Measurements from ENCODE around the gene VWA5B2.

VWA5B2 gene

GRCh38 chr3:184229394-184230080 is at the start of gene VWA5B2:
VWA5B2 (plus strand) TSS chr3:184229585; CDS start chr3:184230529, 944 bp downstream.
- 0 out of 2 replicates have a peak, but pooled peaks cover 2% of the 10 kb centered on the region for H3K4me1 ChIP-seq (ENCODE audit: low read length)

DNA sequence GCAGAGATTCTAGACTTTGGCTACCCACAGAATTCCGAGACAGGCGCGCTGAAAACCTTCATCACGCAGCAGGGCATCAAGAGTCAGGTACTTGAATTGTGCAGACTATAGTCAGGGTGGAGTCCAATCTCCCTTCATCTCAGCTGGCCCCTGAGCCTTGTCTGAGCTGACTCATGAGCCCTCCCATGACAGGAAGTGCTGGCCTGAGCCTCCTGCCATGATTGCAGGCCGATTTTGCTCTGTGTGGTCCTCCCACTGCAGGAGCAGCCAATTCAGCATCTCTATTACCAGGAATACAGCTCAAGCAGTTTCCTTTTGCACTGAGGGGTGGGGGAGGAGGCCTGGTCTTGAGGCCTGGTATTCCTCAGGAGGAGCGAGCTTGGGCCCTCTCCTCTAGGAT is 49.2 kb upstream of the VWA5B2 start:
- Histone ChIP-seq H3K79me2 (ENCODE audit: low read length) (peaks cover 21% of the 10 kb centered on the region), H3K9ac (ENCODE audit: low read length) (no peak overlapping the region), H4K20me1 (ENCODE audit: insufficient read depth, low read length) (no peaks in the 10 kb centered on the region), H3K4me2 (ENCODE audit: low read length) (no peak overlapping the region), H3K4me3 (ENCODE audit: low read length) (no peak overlapping the region), H3K36me3 (replicated peaks; ENCODE audit: low read depth, low read length) (peaks cover 51% of the 10 kb centered on the region), H3K9me3 (ENCODE audit: insufficient read depth, low read length) (no peaks in the 10 kb centered on the region), H2AFZ (ENCODE audit: low read depth, low read length) (no peak overlapping the region), H3K27ac (ENCODE audit: low read length) (no peak overlapping the region), H3K27me3 (ENCODE audit: low read depth, low read length) (no peaks in the 10 kb centered on the region), H3K4me1 (ENCODE audit: low read length) (peaks cover 23% of the 10 kb centered on the region)
- TF ChIP-seq EZH2phosphoT487 (IDR thresholded peaks at IDR 0.05; ENCODE audit: low read depth): no peak
- TF ChIP-seq, protein P1, sequence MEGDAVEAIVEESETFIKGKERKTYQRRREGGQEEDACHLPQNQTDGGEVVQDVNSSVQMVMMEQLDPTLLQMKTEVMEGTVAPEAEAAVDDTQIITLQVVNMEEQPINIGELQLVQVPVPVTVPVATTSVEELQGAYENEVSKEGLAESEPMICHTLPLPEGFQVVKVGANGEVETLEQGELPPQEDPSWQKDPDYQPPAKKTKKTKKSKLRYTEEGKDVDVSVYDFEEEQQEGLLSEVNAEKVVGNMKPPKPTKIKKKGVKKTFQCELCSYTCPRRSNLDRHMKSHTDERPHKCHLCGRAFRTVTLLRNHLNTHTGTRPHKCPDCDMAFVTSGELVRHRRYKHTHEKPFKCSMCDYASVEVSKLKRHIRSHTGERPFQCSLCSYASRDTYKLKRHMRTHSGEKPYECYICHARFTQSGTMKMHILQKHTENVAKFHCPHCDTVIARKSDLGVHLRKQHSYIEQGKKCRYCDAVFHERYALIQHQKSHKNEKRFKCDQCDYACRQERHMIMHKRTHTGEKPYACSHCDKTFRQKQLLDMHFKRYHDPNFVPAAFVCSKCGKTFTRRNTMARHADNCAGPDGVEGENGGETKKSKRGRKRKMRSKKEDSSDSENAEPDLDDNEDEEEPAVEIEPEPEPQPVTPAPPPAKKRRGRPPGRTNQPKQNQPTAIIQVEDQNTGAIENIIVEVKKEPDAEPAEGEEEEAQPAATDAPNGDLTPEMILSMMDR (IDR thresholded peaks at IDR 0.05; ENCODE audit: low read depth, low read length): no peak

More at GRCh38 chr3:184229394-184230080, at the start of gene VWA5B2:
- Histone ChIP-seq H3K9ac (ENCODE audit: low read length) (peak within 1 kb of the TSS; percentile 43; the same call in 1 of the 2 replicates), H2AFZ (ENCODE audit: low read depth, low read length) (peak within 1 kb of the TSS; percentile 37), H3K4me2 (ENCODE audit: low read length) (peak within 1 kb of the TSS; percentile 76), H3K27ac (ENCODE audit: low read length) (no peak within 1 kb of the TSS), H3K4me3 (ENCODE audit: low read length) (peak within 1 kb of the TSS; percentile 83), H3K36me3 (replicated peaks; ENCODE audit: low read depth, low read length) (no peaks in the 10 kb centered on the region), H3K9me3 (ENCODE audit: insufficient read depth, low read length) (no peaks in the 10 kb centered on the region), H4K20me1 (ENCODE audit: insufficient read depth, low read length) (no peaks in the 10 kb centered on the region), H3K79me2 (ENCODE audit: low read length) (no peaks in the 10 kb centered on the region), H3K27me3 (ENCODE audit: low read depth, low read length) (peaks cover 19% of the 10 kb centered on the region)
- TF ChIP-seq EZH2phosphoT487 (IDR thresholded peaks at IDR 0.05; ENCODE audit: low read depth): no peak
- TF ChIP-seq, protein P1 (IDR thresholded peaks at IDR 0.05; ENCODE audit: low read depth, low read length): no peak

GRCh38 chr3:184181596-184181995 is 47.8 kb upstream of the VWA5B2 start:
- H2AFZ ChIP-seq (ENCODE audit: low read depth, low read length): no peak overlapping the region
- peaks cover 51% of the 10 kb centered on the region for H3K36me3 ChIP-seq (replicated peaks; ENCODE audit: low read depth, low read length)
- H3K4me1 ChIP-seq (ENCODE audit: low read length): peaks cover 17% of the 10 kb centered on the region
- no peaks in the 10 kb centered on the region; the same call in 1 of the 2 replicates for H4K20me1 ChIP-seq (ENCODE audit: insufficient read depth, low read length)
- H3K27me3 ChIP-seq (ENCODE audit: low read depth, low read length): no peaks in the 10 kb centered on the region
- H3K4me2 ChIP-seq (ENCODE audit: low read length): no peak overlapping the region
- H3K9ac ChIP-seq (ENCODE audit: low read length): no peak overlapping the region
- H3K4me3 ChIP-seq (ENCODE audit: low read length): no peak overlapping the region
- no peaks in the 10 kb centered on the region for H3K9me3 ChIP-seq (ENCODE audit: insufficient read depth, low read length)
- TF ChIP-seq, protein P1 (IDR thresholded peaks at IDR 0.05; ENCODE audit: low read depth, low read length): no peak
- no peak for TF ChIP-seq EZH2phosphoT487 (IDR thresholded peaks at IDR 0.05; ENCODE audit: low read depth)
- peaks cover 13% of the 10 kb centered on the region for H3K79me2 ChIP-seq (ENCODE audit: low read length)
- no peak overlapping the region for H3K27ac ChIP-seq (ENCODE audit: low read length)

GRCh38 chr3:184183679-184184078 is 45.7 kb upstream of the VWA5B2 start:
- Histone ChIP-seq H3K9me3 (ENCODE audit: insufficient read depth, low read length) (no peaks in the 10 kb centered on the region), H2AFZ (ENCODE audit: low read depth, low read length) (no peak overlapping the region), H4K20me1 (ENCODE audit: insufficient read depth, low read length) (peaks cover 9% of the 10 kb centered on the region), H3K4me2 (ENCODE audit: low read length) (no peak overlapping the region), H3K27ac (ENCODE audit: low read length) (no peak overlapping the region), H3K4me3 (ENCODE audit: low read length) (no peak overlapping the region), H3K79me2 (ENCODE audit: low read length) (peaks cover 26% of the 10 kb centered on the region), H3K27me3 (ENCODE audit: low read depth, low read length) (no peaks in the 10 kb centered on the region), H3K9ac (ENCODE audit: low read length) (no peak overlapping the region), H3K36me3 (replicated peaks; ENCODE audit: low read depth, low read length) (peaks cover 44% of the 10 kb centered on the region), H3K4me1 (ENCODE audit: low read length) (peaks cover 16% of the 10 kb centered on the region)
- TF ChIP-seq, protein P1 (IDR thresholded peaks at IDR 0.05; ENCODE audit: low read depth, low read length): no peak
- no peak for TF ChIP-seq EZH2phosphoT487 (IDR thresholded peaks at IDR 0.05; ENCODE audit: low read depth)
